K562 (cell line): ENCODE data around the gene PNRC2. TPM values are rescaled to one million over a fixed set of nuclear protein-coding genes. Genes with fewer than 3 reads are reported as not detected.

ENCODE experiments used
- BRCA1 ChIP-seq, 2 experiments: fragments of 450-650 bp in 1 of 2; sonication (generic) in 1 of 2; formaldehyde crosslinking in 1 of 2; IDR thresholded peaks; 2 replicates each; pipeline versions ENCODE4 v1.5.0 to v1.6.1; 2017 to 2020; ENCODE audit warnings: mild to moderate bottlenecking in 1 of 2, missing genetic modification reagents in 1 of 2
- CBX1 ChIP-seq: sonication (generic); IDR thresholded peaks from 2 replicates; pipeline ENCODE4 v1.6.1; 2016; ENCODE audit warnings: antibody characterized with exemption, low read depth, mild to moderate bottlenecking
- CBX3 ChIP-seq, 2 experiments: IDR thresholded peaks; 1 replicate in 1 of 2; 2 replicates in 1 of 2; pipeline ENCODE4 v1.6.1; 2012; ENCODE audit warnings: inconsistent platforms in 2 of 2, low read length in 2 of 2, borderline replicate concordance in 1 of 2, control low read depth in 1 of 2
- CBX8 ChIP-seq: fragments of 200-600 bp; sonication (generic); IDR thresholded peaks from 2 replicates; pipeline ENCODE4 v1.6.1; 2012; ENCODE audit warnings: borderline replicate concordance, mixed run types, low read depth, mild to moderate bottlenecking, moderate library complexity, mixed read lengths, low read length, control low read depth, inconsistent platforms; ENCODE audit not compliant: poor library complexity, severe bottlenecking; ENCODE audit errors: extremely low read depth
- EP300 ChIP-seq: IDR thresholded peaks from 2 replicates; pipeline ENCODE4 v1.6.1; 2012; ENCODE audit warnings: low read length, improper control_type of control experiment
- GTF2B ChIP-seq: IDR thresholded peaks from 2 replicates; pipeline ENCODE4 v1.6.1; 2011; ENCODE audit not compliant: insufficient read length; ENCODE audit errors: extremely low read depth
- MAFG ChIP-seq: fragments of 450-650 bp; conservative IDR thresholded peaks from 2 replicates; pipeline ENCODE4 v1.6.1; 2016; ENCODE audit warnings: missing genetic modification characterization, missing compliant biosample characterization
- POLR2B ChIP-seq: fragments of 450-650 bp; IDR thresholded peaks from 2 replicates; pipeline ENCODE4 v1.6.1; 2018; ENCODE audit warnings: low read depth; ENCODE audit not compliant: partially characterized antibody
- PPARD ChIP-seq: fragments of 250-450 bp; sonication (Bioruptor Pico); IDR thresholded peaks from 2 replicates; pipeline ENCODE4 v1.8.0; 2022; ENCODE audit warnings: inconsistent platforms, mild to moderate bottlenecking, moderate library complexity
- PTTG1 ChIP-seq: fragments of 450-650 bp; IDR thresholded peaks from 2 replicates; pipeline ENCODE4 v1.6.1; 2016; ENCODE audit warnings: low read depth, mild to moderate bottlenecking, missing genetic modification characterization, missing compliant biosample characterization
- RB1 ChIP-seq: fragments of 450-650 bp; IDR thresholded peaks from 2 replicates; pipeline ENCODE4 v1.6.1; 2017; ENCODE audit warnings: low read depth, mild to moderate bottlenecking
- TFAM ChIP-seq: fragments of 250-450 bp; sonication (Bioruptor Pico); conservative IDR thresholded peaks from 2 replicates; pipeline ENCODE4 v1.5.0; 2021; ENCODE audit warnings: mild to moderate bottlenecking, moderate library complexity
- ZNF12 ChIP-seq: sonication (generic); formaldehyde crosslinking; IDR thresholded peaks from 2 replicates; pipeline ENCODE4 v1.4.0; 2020; ENCODE audit warnings: mild to moderate bottlenecking, missing genetic modification reagents
- ZNF277 ChIP-seq: fragments of 250-450 bp; sonication (Bioruptor Pico); IDR thresholded peaks from 2 replicates; pipeline ENCODE4 v1.8.0; 2022; ENCODE audit warnings: inconsistent platforms, mild to moderate bottlenecking, moderate library complexity, borderline replicate concordance
- polyA plus RNA-seq, 8 experiments: library from polyadenylated mRNA; depleted of rRNA in 4 of 8; stranded (reverse) in 5 of 8; unstranded in 3 of 8; fragments of >200 nt; fragmentation: Nextera tagmentation in 2 of 8; fragmentation: Illumina TruSeq in 1 of 8; extraction: Ambion mirVana in 2 of 8; extraction: Trizol in 1 of 8; gene quantifications; 2 replicates each; pipeline versions ENCODE4 v1.2.1 to v1.2.3, GENCODE V29; 2011 to 2014; ENCODE audit warnings: inconsistent platforms in 1 of 8, missing spikeins in 1 of 8
- total RNA-seq, 7 experiments: library from RNA; depleted of rRNA in 6 of 7; stranded (reverse); fragments of >200 nt in 6 of 7; fragmentation: Illumina TruSeq in 2 of 7; extraction: Trizol in 2 of 7; gene quantifications; 2 replicates each; pipeline versions ENCODE4 v1.2.1 to v1.2.3, GENCODE V29; 2011 to 2021; ENCODE audit warnings: low replicate concordance in 1 of 7
- TF ChIP-seq, protein P1 (sequence below): sonication (generic); formaldehyde crosslinking; IDR thresholded peaks from 2 replicates; pipeline ENCODE4 v1.8.0; 2022; ENCODE audit warnings: missing genetic modification reagents, mild to moderate bottlenecking, moderate library complexity, borderline replicate concordance
- TF ChIP-seq, protein P2 (sequence below): sonication (generic); formaldehyde crosslinking; IDR thresholded peaks from 2 replicates; pipeline ENCODE4 v1.5.0; 2020; ENCODE audit warnings: missing genetic modification reagents
- TF ChIP-seq, protein P3 (sequence below): fragments of 150-350 bp; conservative IDR thresholded peaks from 2 replicates; pipeline ENCODE4 v1.6.1; 2014; ENCODE audit warnings: low read length
- TF ChIP-seq, protein P4 (sequence below): fragments of 250-450 bp; sonication (Bioruptor Pico); IDR thresholded peaks from 2 replicates; pipeline ENCODE4 v1.8.0; 2021; ENCODE audit warnings: borderline replicate concordance, mild to moderate bottlenecking, moderate library complexity; ENCODE audit not compliant: poor library complexity, severe bottlenecking

The PNRC2 gene
- total and polyA plus RNA-seq, 9 of the 15 experiments (the other 6 are each of a cell fraction or from before 2014, with no cell fraction given), result 127 to 303 (median 203) TPM

DNA sequence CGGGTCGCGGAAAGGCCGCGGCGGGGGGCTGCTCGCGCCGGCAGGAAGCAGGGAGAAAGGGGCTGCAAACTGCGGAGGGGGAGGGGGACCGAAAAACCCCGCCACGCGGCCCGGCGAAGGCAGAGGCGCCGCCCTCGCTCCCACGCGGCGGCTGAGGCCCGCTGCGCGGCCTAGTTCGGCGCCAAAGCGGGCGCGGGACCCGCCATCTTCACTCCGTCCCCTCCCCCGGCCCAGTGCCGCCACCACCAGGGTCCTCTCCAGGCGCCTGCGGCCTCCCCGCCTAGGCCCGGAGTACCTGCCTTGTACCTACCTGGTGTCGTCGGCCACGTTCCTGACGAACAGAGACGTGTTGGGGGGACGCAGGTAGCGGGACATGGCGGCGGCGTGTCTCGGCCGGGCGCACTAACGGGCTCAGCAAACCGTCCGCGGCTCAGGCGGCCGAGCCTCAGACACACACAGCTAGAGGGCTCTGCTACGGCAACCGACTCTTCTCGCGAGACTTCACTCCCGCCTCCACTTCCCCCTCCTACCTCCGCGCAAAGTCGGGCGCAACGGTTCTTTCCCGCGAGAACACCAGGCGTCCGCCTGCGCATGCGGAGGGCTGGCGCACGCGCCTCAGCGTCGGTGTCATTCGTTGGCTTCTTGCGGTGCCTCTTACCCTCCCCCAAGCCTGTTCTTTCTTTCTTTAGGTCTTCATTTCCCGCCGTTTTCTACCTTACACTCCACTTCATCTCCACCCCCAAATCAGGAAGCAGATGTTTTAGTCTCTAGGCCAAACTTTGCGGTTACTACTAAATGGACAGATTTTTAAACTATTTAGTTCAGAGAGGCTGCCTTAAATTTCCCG, 20.5 kb downstream of the PNRC2 start, which contains the start of gene SRSF10 (continued):
- TF ChIP-seq, protein P1, sequence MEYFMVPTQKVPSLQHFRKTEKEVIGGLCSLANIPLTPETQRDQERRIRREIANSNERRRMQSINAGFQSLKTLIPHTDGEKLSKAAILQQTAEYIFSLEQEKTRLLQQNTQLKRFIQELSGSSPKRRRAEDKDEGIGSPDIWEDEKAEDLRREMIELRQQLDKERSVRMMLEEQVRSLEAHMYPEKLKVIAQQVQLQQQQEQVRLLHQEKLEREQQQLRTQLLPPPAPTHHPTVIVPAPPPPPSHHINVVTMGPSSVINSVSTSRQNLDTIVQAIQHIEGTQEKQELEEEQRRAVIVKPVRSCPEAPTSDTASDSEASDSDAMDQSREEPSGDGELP (CRISPR knock-in tag), result peak; percentile 84
- TF ChIP-seq BRCA1 (IDR thresholded peaks at IDR 0.05), result no peak
- peak; percentile 97; the same call in 1 of the 2 replicates for TF ChIP-seq BRCA1 (CRISPR knock-in tag; IDR thresholded peaks at IDR 0.05)
- TF ChIP-seq PTTG1 (tag), result no peak
- peak; percentile 96 for TF ChIP-seq RB1
- no peak for TF ChIP-seq ZNF277
- TF ChIP-seq GTF2B, result peak; percentile 53
- TF ChIP-seq TFAM (CRISPR knock-in tag), result no peak
- TF ChIP-seq, protein P2, sequence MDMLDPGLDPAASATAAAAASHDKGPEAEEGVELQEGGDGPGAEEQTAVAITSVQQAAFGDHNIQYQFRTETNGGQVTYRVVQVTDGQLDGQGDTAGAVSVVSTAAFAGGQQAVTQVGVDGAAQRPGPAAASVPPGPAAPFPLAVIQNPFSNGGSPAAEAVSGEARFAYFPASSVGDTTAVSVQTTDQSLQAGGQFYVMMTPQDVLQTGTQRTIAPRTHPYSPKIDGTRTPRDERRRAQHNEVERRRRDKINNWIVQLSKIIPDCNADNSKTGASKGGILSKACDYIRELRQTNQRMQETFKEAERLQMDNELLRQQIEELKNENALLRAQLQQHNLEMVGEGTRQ (CRISPR knock-in tag), result peak; percentile 33; the same call in 1 of the 2 replicates
- peak in 1 of 2 experiments; percentile 73; a peak in 2 of 3 replicates for TF ChIP-seq CBX3 (IDR thresholded peaks at IDR 0.05; ENCODE audit: borderline replicate concordance in 1 of 2, low read length in 2 of 2)
- TF ChIP-seq POLR2B, result peak; percentile 99
- TF ChIP-seq CBX1, result peak; percentile 95
- peak; percentile 72; the same call in 1 of the 2 replicates for TF ChIP-seq ZNF12 (CRISPR knock-in tag)
- TF ChIP-seq MAFG (tag), result no peak
- no peak for TF ChIP-seq PPARD
- TF ChIP-seq, protein P3, sequence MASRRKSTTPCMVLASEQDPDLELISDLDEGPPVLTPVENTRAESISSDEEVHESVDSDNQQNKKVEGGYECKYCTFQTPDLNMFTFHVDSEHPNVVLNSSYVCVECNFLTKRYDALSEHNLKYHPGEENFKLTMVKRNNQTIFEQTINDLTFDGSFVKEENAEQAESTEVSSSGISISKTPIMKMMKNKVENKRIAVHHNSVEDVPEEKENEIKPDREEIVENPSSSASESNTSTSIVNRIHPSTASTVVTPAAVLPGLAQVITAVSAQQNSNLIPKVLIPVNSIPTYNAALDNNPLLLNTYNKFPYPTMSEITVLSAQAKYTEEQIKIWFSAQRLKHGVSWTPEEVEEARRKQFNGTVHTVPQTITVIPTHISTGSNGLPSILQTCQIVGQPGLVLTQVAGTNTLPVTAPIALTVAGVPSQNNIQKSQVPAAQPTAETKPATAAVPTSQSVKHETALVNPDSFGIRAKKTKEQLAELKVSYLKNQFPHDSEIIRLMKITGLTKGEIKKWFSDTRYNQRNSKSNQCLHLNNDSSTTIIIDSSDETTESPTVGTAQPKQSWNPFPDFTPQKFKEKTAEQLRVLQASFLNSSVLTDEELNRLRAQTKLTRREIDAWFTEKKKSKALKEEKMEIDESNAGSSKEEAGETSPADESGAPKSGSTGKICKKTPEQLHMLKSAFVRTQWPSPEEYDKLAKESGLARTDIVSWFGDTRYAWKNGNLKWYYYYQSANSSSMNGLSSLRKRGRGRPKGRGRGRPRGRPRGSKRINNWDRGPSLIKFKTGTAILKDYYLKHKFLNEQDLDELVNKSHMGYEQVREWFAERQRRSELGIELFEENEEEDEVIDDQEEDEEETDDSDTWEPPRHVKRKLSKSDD, result peak; percentile 96
- TF ChIP-seq EP300, result peak; percentile 43
- no peak for TF ChIP-seq CBX8
- TF ChIP-seq, protein P4, sequence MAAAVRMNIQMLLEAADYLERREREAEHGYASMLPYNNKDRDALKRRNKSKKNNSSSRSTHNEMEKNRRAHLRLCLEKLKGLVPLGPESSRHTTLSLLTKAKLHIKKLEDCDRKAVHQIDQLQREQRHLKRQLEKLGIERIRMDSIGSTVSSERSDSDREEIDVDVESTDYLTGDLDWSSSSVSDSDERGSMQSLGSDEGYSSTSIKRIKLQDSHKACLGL (CRISPR knock-in tag), result peak; percentile 14
